GM21825 (cell line): Measurements from ENCODE around the gene HOOK1.
A peak's percentile ranks its signal among the peaks of the same experiment; 100 is the strongest.
"Not testable (repeated sequence)": the region's sequence is repeated elsewhere in the genome, so short reads cannot be mapped to it uniquely, and the experiment has no call there.

Source experiments
- ATAC-seq: cut with Tn5 transposase; IDR thresholded peaks from one replicate; pipeline ENCODE4 v1.9.1; 2021; ENCODE audit warnings: mild to moderate bottlenecking, moderate library complexity; ENCODE audit not compliant: unreplicated experiment

HOOK1 gene

GRCh38 chr1:59819566-59820438 is 5.1 kb downstream of the HOOK1 start:
- peak; percentile 43 for ATAC-seq

DNA sequence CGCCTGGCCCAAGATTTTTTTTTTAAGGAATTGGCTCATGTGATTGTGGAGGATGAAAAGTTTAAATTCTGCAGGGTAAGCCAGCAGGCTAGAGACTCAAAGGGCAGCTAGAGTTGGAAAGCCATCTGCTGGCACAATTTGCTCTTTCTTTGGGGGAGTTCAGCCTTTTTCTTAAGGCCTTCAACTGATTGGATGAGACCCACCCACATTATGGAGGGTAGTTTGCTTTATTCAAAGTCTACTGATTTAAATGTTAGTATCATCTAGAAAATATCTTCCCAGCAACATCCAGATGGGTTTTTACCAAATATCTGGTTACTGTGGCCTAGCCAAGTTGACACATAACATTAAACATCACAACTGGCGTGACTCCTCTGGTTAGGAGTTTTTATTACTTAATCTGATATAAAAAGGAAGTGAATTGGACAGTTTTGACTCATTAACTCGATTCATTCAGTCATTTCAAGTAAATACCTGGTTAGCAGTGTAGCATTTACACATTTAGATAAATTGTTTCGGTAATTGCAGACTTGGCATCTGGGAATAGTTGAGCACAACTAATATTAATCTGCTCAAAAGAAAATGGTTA is 12.4 kb downstream of the HOOK1 start:
- ATAC-seq, result no peak

- no peak for ATAC-seq
These were observed 13.4 kb downstream of the HOOK1 start for GRCh38 chr1:59828160-59828559.

GRCh38 chr1:59831529-59831928 is 16.8 kb downstream of the HOOK1 start:
- ATAC-seq, result no peak

- no peak for ATAC-seq
These were observed 18.3 kb downstream of the HOOK1 start for GRCh38 chr1:59833022-59833421.

DNA sequence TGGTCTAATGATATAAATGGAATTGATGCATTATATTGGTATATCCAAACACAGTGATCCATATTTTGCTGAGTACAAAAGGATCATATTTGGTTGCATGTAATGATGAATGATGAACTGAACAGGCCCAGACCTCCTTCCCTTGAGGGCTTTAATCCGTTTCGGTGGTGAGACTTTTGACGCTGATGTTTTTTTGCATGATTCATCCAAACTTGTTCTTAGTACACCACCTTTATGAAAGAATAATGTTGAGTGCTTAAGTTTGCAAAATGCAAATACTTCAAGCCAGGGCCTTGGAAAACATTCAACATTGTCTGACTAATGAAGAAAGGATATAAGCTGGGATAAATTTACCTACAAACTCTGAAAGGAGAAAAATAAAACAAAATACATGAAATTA is 19.2 kb downstream of the HOOK1 start:
- ATAC-seq, result no peak

- not testable (repeated sequence) for ATAC-seq
These were observed 23.1 kb downstream of the HOOK1 start for GRCh38 chr1:59837857-59838256.

- no peak for ATAC-seq
These were observed 30.3 kb downstream of the HOOK1 start for GRCh38 chr1:59845091-59845490.

GRCh38 chr1:59846209-59846894 is 31.6 kb downstream of the HOOK1 start:
- ATAC-seq, result no peak

- no peak for ATAC-seq
These were observed 32.1 kb downstream of the HOOK1 start for GRCh38 chr1:59846895-59847282.

DNA sequence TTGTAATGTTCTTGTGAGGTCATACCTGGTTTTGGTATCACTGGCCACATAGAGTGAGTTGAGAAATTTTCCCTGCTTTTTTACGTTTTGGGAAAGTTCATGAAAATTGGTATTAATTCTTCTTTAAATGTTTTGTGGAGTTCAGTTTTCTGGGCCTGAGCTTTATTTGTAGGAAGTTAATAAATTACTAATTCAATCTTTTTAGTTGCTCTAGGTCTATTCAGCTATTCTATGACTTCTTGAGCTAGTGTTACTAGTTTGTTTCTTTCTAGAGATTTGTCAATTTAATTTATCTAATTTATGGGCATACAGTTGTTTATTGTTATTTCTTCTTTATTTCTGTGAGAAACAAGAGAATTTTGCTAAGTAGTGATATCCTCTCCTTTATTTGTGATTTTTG is 37.4 kb downstream of the HOOK1 start:
- no peak for ATAC-seq

DNA sequence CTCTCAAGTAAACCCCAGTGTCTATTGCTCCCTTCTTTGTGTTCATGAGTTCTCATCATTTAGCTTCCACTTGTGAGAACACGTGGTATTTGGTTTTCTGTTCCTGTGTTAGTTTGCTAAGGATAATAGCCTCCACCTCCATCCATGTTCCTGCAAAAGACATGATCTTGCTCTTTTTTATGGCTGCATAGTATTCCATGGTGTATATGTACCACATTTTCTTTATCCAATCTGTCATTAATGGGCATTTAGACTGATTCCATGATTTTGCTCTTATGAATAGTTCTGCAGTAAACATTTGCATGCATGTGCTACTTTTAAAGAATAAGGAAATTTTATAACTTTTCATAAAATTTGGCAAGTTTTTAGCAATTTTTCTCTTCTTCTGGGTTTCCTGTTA is 40.5 kb downstream of the HOOK1 start:
- ATAC-seq, result not testable (repeated sequence)

DNA sequence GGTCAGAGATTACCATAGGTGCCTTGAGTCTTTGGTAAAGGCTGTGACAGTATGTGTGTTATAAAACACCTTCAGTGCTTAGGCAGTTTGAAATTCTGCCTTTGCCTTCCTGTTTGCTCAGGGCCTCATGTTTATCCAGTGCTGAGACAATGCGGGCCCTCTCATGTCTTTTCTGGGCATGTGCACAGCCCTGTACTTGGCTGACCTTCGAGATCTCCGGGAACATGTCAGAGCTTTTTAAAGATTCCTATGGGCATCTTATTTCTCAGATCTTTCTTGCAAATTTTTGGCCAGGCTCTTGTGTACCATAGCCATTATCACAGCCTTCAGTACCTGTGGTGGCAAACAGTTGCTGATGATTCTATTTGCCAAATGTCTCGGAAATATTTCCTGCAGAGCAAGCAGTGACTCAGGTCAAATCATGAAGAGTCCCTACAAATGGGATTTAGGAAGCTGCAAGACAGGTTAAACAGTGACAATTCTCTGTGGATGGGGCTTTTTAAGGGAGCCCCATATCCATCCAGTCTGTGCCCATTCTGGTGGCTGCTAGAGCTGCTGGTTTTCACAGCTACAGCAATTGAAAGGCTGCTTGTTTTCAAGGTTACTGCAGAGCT is 42.1 kb downstream of the HOOK1 start:
- no peak for ATAC-seq

- no peak for ATAC-seq
These were observed 43.1 kb downstream of the HOOK1 start for GRCh38 chr1:59857679-59858354.

GRCh38 chr1:59866462-59866861 is 51.7 kb downstream of the HOOK1 start:
- no peak for ATAC-seq

DNA sequence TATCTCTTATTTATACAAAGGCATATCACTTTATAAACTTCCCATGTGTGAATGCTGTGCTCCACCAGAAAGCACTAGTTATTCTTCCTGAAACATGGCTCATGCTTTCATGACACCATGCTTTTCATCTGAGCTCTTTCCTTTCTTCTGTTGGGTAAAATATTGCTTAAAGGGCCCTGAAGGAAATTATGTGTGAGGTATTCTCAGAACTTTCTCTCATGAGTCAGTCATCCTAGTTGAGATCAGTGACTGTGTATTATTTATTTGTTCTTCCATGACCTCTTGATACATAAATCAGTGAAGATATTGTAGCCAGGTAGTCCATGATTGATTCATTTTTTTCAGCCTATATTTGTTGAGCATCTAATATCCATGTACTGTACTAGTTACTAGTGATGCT is 57.0 kb downstream of the HOOK1 start:
- ATAC-seq, result no peak

GRCh38 chr1:59877108-59877682 is 62.4 kb downstream of the HOOK1 start:
- no peak for ATAC-seq

DNA sequence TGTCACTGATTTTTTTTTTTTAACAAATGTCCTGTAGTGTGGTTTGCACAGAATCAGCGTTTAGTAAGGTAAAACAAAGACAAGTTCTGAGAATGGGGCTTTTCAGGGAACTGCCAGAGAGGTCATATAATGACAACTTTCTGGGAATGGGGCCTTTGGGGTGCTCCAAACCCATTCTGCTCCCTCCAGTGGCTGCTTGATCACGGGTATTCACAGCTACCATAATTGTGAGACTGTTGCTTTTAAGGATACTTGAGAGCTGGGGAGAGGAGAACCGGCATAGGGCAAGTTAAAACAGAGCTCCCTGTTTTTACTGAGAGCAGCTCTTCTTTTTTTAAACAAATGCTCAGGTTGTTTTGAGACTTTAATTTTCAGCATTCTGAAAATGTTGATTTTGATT is 63.6 kb downstream of the HOOK1 start:
- no peak for ATAC-seq

GRCh38 chr1:59879574-59879973 is 64.8 kb downstream of the HOOK1 start:
- ATAC-seq, result no peak

DNA sequence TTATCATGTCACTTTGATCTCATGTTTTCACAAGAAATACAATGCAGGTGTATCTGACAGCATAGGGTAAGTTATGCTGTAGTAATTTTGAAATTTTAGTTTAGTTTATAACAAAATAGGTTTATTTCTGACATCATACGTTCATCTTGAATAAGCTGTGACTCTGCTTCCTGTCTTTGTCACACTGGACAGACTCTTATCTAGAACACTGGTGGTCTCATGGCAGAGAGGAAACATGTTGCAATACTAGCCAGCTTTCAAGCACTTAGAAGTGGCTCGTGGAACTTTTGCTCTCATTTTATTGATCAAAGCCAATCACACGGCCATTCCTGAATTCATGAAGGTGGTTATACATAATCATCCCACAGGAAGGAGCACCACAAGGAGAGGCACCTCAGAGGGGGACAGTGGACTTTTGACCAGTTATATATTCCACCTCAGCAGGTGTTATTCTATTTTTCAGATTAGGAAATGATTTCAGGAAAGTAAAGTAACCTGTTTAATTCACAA is 65.3 kb downstream of the HOOK1 start:
- ATAC-seq, result no peak
